HG02852 (cell line): Measurements from ENCODE around the gene KLHL35.
"Not testable (repeated sequence)": the region's sequence is repeated elsewhere in the genome, so short reads cannot be mapped to it uniquely, and the experiment has no call there.

Experiments used
- ATAC-seq: cut with Tn5 transposase; IDR thresholded peaks from one replicate; pipeline ENCODE4 v1.9.1; 2021; ENCODE audit warnings: mild to moderate bottlenecking, moderate library complexity; ENCODE audit not compliant: unreplicated experiment

The KLHL35 gene

GRCh38 chr11:75426720-75427086, 6.3 kb downstream of the KLHL35 start:
- no peak for ATAC-seq

DNA sequence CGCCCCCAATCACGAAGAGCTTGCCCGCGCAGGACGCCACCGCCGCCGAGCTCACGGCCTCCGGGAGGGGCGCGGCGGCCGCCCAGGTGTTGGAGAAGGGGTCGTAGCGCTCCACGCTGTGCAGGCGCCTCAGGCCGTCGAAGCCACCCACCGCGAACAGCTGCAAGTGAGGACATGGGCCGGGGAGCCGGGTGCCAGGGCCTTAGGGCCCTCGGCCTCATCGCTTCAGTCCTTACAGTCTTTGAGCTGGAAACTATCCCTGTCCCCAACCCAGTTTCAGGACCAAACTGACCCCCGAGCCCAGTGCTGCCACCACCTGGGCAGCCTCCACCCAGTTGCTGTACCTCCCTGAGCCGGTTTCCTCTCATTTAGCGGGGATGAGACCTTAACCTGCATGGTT, 7.6 kb downstream of the KLHL35 start:
- no peak for ATAC-seq

GRCh38 chr11:75424396-75424795, 8.6 kb downstream of the KLHL35 start:
- ATAC-seq: no peak

DNA sequence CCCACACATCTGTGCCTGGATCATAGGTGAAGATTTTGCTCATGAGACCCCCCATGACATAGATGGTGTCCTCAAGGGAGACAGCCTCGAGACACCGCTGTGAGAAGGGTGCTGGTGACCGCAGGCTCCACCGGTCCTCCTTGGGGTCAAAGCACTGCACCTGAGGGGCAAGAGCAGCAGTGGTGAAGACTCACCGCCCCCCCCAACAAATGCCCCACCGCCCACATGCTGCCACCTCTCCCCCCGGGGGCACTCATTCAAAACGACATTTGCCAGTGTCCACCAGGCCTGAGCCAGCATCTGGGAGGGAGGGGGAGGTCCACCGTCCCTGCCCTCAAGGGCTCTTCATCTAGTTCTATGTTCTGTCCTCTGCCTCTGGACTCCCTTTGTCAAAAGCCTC, 9.3 kb downstream of the KLHL35 start:
- ATAC-seq: no peak

DNA sequence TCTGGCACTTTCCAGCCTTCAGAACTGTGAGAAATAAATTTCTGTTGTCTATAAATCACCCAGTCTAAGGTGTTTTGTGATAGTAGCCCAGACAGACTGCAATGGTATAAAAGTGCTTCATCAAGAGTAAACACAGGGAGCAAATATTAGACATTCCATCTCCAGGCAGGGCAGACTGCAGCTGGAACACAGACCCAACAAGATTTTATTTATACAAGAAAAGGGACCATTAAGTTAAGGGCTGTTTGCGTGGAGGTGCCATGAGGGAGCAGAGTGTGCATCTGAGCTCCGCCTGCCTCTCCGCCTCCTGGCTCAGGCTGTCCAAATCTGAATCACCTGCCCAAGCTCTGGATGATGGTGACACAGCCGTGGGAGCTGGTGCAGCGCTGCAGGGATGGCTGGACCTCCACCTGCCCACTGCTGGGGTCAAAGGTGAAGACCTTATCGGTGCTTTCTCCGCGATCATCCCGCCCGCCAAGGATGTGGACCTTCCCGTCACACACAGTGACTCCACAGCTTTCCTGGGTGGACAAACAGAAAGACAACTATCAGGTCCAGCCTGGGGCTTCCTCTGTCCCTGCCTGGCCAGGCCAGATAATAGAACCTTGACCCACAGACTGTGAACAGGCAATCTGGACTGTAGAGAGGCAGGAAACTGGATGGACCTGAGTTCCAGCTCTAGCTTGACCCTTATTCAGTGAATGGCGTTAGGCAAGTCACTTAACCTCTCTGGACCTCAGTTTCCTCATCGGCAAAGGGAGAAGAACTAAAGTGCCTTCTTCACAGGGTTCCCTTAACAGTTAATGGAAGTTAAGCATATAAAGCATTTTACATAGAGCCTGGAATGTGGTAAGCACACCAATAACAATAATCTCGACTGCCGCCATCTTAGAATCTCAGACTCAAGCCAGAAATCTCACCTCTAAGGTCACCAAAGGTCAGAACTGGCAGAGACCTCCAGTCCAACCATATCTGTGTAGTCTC, 10.5 kb downstream of the KLHL35 start:
- ATAC-seq: no peak

DNA sequence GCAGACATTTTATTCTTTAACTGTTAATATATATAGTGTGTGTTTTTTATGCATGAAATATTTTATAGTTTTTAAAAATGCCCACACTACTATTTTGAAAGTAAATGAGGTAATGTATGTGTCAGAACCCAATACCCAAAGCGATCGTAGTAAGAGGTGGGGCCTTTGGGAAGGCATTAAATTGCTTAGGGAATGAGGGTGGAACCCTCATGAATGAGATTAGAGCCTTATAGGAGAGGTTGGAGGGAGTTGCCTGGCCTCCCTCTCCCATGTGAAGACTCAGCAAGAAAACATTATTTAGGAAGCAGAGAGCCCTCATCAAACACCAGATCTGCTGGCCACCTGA, 11.1 kb downstream of the KLHL35 start:
- ATAC-seq: no peak

- no peak for ATAC-seq
Measured at GRCh38 chr11:75421035-75421602, 11.9 kb downstream of the KLHL35 start.

DNA sequence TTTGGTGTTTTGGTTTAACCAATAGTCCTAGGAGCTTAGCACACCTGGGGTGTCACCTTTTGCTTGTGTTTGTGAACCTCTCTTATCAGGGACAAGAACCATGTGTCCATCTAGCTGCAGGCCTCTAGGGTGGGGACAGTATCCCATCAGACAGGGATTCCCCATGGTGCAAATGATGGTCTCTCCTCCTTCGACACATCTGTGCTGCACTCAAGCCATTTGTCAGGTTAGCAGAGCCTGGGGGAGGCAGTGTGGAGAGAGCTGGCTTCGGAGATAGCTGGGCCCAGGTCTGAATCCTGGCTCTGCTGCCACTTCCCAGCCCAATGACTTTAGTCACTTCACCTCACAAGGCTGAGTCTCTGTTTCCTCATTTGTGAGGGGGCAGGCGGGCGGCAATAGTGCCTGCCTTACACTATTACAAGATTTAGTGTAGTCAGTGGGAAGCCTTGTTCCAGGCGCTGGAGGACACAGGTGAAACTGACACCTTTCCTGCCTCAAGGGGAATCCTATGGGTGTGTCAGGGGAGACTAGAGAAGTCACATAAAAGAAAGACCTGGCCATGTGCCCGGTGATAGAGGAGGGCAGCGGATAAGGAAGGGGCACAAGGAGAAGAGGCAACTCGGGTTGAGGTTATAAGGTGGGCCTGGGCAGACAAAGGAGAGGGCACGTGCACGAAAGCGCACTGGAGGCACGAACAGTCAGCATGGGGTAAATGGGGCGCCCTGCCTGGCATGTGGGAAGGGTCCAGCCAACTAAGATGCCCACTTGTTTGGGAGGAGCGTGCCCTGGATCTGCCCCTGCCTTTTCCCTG, 12.6 kb downstream of the KLHL35 start:
- ATAC-seq: no peak

- no peak for ATAC-seq
Measured at GRCh38 chr11:75413864-75414263, 19.1 kb downstream of the KLHL35 start.

DNA sequence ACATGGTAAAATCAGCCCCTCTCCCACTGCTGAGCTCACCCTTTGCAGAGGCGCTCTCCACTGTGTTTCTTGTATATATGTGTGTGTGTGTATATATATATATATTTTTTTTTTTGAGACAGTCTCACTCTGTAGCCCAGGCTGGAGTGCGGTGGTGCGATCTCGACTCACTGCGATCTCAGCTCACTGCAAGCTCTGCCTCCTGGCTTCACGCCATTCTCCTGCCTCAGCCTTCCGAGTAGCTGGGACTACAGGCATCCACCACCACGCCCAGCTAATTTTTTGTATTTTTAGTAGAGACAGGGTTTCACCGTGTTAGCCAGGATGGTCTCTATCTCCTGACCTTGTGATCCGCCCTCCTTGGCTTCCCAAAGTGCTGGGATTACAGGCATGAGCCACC, 19.9 kb downstream of the KLHL35 start:
- not testable (repeated sequence) for ATAC-seq

DNA sequence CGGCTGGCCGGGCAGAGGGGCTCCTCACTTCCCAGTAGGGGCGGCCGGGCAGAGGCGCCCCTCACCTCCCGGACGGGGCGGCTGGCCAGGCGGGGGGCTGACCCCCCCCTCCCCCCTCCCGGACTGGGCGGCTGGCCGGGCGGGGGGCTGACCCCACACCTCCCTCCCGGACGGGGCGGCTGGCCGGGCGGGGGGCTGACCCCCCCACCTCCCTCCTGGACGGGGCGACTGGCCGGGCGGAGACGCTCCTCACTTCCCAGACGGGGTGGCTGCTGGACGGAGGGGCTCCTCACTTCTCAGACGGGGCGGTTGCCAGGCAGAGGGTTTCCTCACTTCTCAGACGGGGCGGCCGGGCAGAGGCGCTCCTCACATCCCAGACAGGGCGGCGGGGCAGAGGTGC, 23.0 kb downstream of the KLHL35 start:
- ATAC-seq: not testable (repeated sequence)

GRCh38 chr11:75408957-75409219, 24.1 kb downstream of the KLHL35 start:
- no peak for ATAC-seq

DNA sequence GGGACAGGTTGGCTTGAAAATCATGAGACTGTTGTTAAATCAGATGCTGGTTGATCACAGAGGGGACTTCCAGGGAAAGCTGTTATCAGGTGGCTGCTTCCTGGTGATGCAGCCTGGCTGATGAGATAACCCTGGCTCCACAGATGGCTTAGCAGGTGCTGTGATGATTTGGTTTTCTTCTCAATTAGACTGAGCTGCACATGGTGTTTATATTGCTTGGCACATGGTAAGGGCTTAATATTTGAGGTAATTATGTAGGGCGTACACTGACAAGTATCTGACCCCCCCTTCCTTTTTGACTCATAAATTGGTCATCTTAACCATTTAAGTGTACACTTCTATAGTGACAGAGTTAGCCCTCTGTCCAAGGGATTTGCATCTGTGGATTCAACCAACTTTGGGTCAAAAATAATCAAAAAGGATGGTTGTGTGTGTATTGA, 26.6 kb downstream of the KLHL35 start:
- no peak for ATAC-seq

GRCh38 chr11:75403983-75404658, 28.9 kb downstream of the KLHL35 start:
- ATAC-seq: no peak

DNA sequence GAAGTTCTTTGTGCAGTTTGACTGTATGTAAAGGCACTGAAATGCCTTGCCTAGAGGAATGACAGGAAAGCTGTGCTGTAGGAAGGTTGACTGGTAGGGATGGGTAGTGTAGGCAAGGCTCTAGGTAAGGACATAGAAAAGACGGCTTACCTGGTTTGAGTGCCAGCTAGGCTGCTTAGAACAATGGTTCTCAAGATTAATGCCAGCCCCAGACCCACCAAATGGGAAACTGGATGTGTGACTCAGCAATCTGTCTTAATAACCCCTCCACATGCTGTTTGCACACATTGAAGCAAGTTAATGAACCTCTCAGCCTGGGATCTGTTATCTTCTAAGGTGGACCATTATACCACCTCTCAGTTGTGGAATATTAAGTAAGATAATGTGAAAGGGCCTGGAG, 30.0 kb downstream of the KLHL35 start:
- no peak for ATAC-seq

DNA sequence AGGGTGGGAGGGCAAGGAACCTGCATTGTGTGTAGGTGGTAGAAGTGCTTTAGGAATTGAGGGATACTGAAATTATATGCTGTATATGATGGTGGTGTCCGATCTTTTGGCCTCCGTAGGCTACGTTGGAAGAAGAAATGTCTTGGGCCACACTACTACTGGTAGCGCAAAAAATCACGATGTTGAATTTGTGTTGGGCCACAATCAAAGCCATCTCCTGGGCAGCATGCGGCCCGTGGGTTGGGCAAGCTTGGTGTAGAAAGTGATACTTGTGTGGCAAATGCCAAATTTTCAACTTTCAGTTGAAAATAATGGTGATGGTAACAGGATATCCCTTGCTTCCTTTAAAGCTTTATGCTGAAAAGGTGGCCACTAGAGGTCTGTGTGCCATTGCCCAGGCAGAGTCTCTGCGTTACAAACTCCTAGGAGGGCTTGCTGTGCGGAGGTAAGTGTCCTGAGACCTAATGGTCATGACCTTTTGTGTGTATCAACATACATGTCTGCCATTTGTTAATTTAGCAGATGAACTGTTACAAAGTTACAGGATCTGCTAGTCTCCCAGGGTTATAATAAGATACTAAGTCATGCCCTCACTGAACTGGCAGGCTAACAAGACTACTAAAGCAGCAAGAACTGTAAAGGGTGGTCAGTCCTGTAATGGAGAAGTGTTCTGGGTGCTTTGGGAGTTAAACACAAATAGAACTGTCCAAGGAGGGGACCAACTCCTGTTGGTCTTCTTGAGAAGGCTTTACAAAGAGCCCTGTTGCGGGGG, 30.8 kb downstream of the KLHL35 start:
- ATAC-seq: no peak

DNA sequence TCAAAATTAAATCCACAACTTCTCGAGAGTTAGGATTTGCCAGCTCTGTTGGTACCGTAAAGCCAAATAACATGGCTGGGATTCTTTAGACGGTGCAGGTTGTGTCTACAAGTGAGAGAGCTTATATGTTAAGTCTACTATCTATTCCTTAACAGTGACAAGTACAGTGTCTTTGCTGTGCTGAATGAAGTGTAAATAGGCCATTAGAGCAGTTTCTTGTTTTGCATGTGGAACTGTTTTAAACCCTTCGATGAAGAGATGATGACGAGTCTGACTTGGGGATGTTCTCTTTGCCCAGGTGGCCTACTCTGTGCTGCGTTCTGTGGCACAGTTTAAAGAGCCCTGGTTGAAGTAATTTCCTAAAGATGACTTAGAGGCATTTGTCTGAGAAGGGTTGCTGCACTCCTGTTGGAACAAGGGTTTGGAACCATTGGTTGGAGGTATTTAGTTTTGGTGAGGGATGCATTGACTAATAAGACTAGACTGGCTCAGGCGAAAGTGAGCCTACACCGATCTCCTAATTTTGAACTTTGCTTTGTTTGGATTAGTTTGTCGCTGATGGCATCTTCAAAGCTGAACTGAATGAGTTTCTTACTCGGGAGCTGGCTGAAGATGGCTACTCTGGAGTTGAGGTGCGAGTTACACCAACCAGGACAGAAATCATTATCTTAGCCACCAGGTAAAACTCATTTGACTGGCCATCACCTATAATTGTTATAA, 32.7 kb downstream of the KLHL35 start:
- ATAC-seq: no peak

DNA sequence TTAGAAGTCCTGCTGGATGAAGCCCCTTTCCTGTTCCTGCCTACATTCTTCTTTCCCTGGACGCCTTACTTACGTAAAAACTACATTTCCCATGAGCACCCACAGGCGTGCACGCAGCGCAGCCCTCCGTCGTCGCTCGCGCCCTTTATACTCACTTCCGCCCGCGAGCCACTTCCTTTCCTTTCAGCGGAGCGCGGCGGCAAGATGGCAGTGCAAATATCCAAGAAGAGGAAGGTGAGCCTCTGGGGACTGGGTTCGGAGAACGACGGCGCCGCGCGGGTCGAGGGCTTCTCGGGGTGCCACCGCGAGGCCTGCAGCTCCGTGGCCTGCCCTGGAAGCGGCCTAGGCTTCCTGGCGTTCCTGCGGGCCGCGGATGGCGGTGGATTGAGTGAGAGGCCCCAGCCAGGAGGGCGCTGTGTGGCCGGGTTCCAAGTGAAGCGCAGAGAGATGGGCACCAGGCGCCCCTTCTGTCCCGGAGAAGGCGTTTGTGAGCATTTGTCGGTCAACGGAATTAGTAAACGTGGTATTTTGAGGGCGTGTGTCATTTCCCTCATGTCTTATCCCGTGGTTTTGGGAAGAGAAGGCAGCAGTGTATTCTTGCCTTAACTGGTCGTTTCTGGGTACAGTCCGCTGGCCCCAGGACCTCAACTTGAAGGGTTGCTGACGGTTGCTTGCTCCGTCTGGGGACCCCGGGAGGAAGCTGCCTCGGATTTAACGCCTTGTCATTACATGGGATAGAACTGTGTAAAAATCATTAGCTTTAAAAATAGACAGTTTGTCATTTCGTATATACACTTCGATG, 33.5 kb downstream of the KLHL35 start, which contains the start of gene RPS3:
RPS3 (plus strand) TSS at position 175 of the 802 bp plus-strand sequence; CDS start at position 205, 30 bp downstream.
- ATAC-seq: peak; percentile 84

GRCh38 chr11:75398906-75399305, 34.1 kb downstream of the KLHL35 start:
- ATAC-seq: peak; percentile 8
